Natural killer cell (primary cell): ENCODE measurements around the gene GSTM3. TPM values are rescaled to one million over a fixed set of nuclear protein-coding genes. Genes with fewer than 3 reads are reported as not detected.

Experiments
- ATAC-seq, 3 donors: fragments of 150-1000 bp in 2 of 3; fragments of 200-7000 bp in 1 of 3; cut with Tn5 transposase; 1 replicate in 1 of 3; 2 replicates in 2 of 3; pipeline ENCODE4 v1.10.0; 2021; ENCODE audit warnings: mild to moderate bottlenecking in 2 of 3, moderate library complexity in 2 of 3
- DNase-seq, 2 donors: peaks; one replicate each; pipeline versions ENCODE4 v3.0.0 to v3.0.0-alpha.2; 2013 to 2021; ENCODE audit warnings: mixed read lengths in 1 of 2
- H3K27ac ChIP-seq: one replicate; pipeline ENCODE4 v1.5.1; 2013; ENCODE audit warnings: mild to moderate bottlenecking, low read length
- H3K27me3 ChIP-seq: one replicate; pipeline ENCODE4 v1.6.1; 2013; ENCODE audit warnings: low read length; ENCODE audit not compliant: control insufficient read depth, insufficient read depth
- H3K36me3 ChIP-seq: one replicate; pipeline ENCODE4 v1.6.1; 2013; ENCODE audit warnings: low read length; ENCODE audit not compliant: control insufficient read depth, insufficient read depth
- H3K4me1 ChIP-seq: one replicate; pipeline ENCODE4 v1.6.1; 2013; ENCODE audit warnings: low read length; ENCODE audit not compliant: control insufficient read depth, insufficient read depth
- H3K4me3 ChIP-seq: one replicate; pipeline ENCODE4 v1.5.1; 2013; ENCODE audit warnings: low read length
- H3K9me3 ChIP-seq: one replicate; pipeline ENCODE4 v1.6.1; 2013; ENCODE audit warnings: low read length; ENCODE audit not compliant: control insufficient read depth, insufficient read depth
- H3K27ac Mint-ChIP-seq, 2 donors: one replicate each; pipeline ENCODE4 v1.8.0; 2022; ENCODE audit warnings: mild to moderate bottlenecking in 2 of 2, mixed read lengths in 2 of 2, moderate library complexity in 1 of 2
- H3K27me3 Mint-ChIP-seq, 2 donors: one replicate each; pipeline ENCODE4 v1.8.0; 2022; ENCODE audit warnings: low read depth in 2 of 2, mixed read lengths in 2 of 2
- H3K36me3 Mint-ChIP-seq: one replicate; pipeline ENCODE4 v1.8.0; 2022; ENCODE audit warnings: mixed read lengths
- H3K4me1 Mint-ChIP-seq, 2 donors: one replicate each; pipeline ENCODE4 v1.8.0; 2022; ENCODE audit warnings: mixed read lengths in 2 of 2
- H3K4me3 Mint-ChIP-seq: one replicate; pipeline ENCODE4 v1.8.0; 2022; ENCODE audit warnings: mild to moderate bottlenecking, moderate library complexity, mixed read lengths
- H3K9me3 Mint-ChIP-seq, 2 donors: one replicate each; pipeline ENCODE4 v1.8.0; 2022; ENCODE audit warnings: mixed read lengths in 2 of 2
- CTCF ChIP-seq: fragments of 200-600 bp; IDR thresholded peaks from one replicate; pipeline ENCODE4 v1.8.0; 2022; ENCODE audit warnings: antibody characterized with exemption
- WGBS: methylation state at CpG from one replicate; pipeline ENCODE4 v1.1.7; 2013; ENCODE audit warnings: missing lambda C conversion rate; ENCODE audit not compliant: insufficient coverage; 5-methylcytosine and 5-hydroxymethylcytosine counted together
- intact Hi-C: fragments of 100-400 bp; cut with micrococcal nuclease; formaldehyde crosslinking; loops from one replicate; pipeline ENCODE4 v1.14.2; 2022
- total RNA-seq, 4 donors: library from RNA; stranded (reverse); fragments of 120-200 nt in 1 of 4; gene quantifications; one replicate each; pipeline versions ENCODE4 v1.2.3 to v1.2.4, GENCODE V29; 2013 to 2022

GSTM3 gene
- total RNA-seq, 3 donors from 2014 or later (not counting 1 experiment from before 2014, with no cell fraction given), result 1.7 to 3.0 (median 3.0) TPM

GRCh38 chr1:109773900-109774485 lies 33.2 kb upstream of the GSTM3 start:
- no peak for ATAC-seq
- 74% methylated on average over 5 of the region's 6 CpGs for WGBS
- H3K27ac ChIP-seq, result no peak overlapping the region
- H3K4me1 Mint-ChIP-seq, result peaks cover 0 to 8% of the 10 kb centered on the region in 2 donors
- intact Hi-C loops, result loop anchor here (1.0 kb wide), 1 partner anchor 131 kb away; no protein-coding TSS in a partner anchor
- H3K36me3 Mint-ChIP-seq, result no peaks in the 10 kb centered on the region
- DNase-seq, result no peak
- no peaks in the 10 kb centered on the region for H3K9me3 Mint-ChIP-seq
- H3K36me3 ChIP-seq, result no peaks in the 10 kb centered on the region
- no peaks in the 10 kb centered on the region for H3K9me3 ChIP-seq
- H3K27ac Mint-ChIP-seq, result no peak overlapping the region
- H3K4me3 ChIP-seq, result no peak overlapping the region
- H3K4me3 Mint-ChIP-seq, result no peak overlapping the region
- peaks cover 23 to 27% of the 10 kb centered on the region in 2 donors for H3K27me3 Mint-ChIP-seq
- no peaks in the 10 kb centered on the region for H3K27me3 ChIP-seq
- no peak for TF ChIP-seq CTCF
- H3K4me1 ChIP-seq, result peaks cover 5% of the 10 kb centered on the region

GRCh38 chr1:109773203-109773899 lies 32.5 kb upstream of the GSTM3 start:
- peaks cover 5% of the 10 kb centered on the region for H3K4me1 ChIP-seq
- peak; percentile 30 for TF ChIP-seq CTCF
- H3K36me3 Mint-ChIP-seq, result no peaks in the 10 kb centered on the region
- no peak overlapping the region for H3K4me3 Mint-ChIP-seq
- no peak overlapping the region for H3K27ac Mint-ChIP-seq
- WGBS, result 49% methylated on average over 17 of the region's 17 CpGs
- H3K4me1 Mint-ChIP-seq, result peaks cover 0 to 8% of the 10 kb centered on the region in 2 donors
- peaks cover 23 to 27% of the 10 kb centered on the region in 2 donors for H3K27me3 Mint-ChIP-seq
- no peak overlapping the region for H3K27ac ChIP-seq
- DNase-seq (peak in 1 of 2 donors; percentile 85), ATAC-seq (peak; percentile 75 to 79 (median 76))
- H3K36me3 ChIP-seq, result no peaks in the 10 kb centered on the region
- H3K9me3 ChIP-seq, result no peaks in the 10 kb centered on the region
- H3K4me3 ChIP-seq, result no peak overlapping the region
- H3K27me3 ChIP-seq, result no peaks in the 10 kb centered on the region
- intact Hi-C loops, result loop anchor here (1.0 kb wide), 1 partner anchor 130 kb away; no protein-coding TSS in a partner anchor
- H3K9me3 Mint-ChIP-seq, result no peaks in the 10 kb centered on the region

GRCh38 chr1:109772658-109773202 lies 31.9 kb upstream of the GSTM3 start:
- no peak for TF ChIP-seq CTCF
- H3K27ac ChIP-seq, result no peak overlapping the region
- H3K4me1 ChIP-seq, result peaks cover 5% of the 10 kb centered on the region
- WGBS, result 95% methylated on average over 6 of the region's 6 CpGs
- intact Hi-C loops, result loop anchor here (1.0 kb wide), 1 partner anchor 129 kb away; no protein-coding TSS in a partner anchor
- DNase-seq, result no peak
- Mint-ChIP-seq H3K9me3 (no peaks in the 10 kb centered on the region), H3K4me1 (peaks cover 0 to 8% of the 10 kb centered on the region in 2 donors), H3K27ac (peak overlapping the region in 1 of 2 donors; percentile 39), H3K4me3 (no peak overlapping the region), H3K27me3 (peaks cover 20 to 27% of the 10 kb centered on the region in 2 donors), H3K36me3 (no peaks in the 10 kb centered on the region)
- no peaks in the 10 kb centered on the region for H3K9me3 ChIP-seq
- H3K36me3 ChIP-seq, result no peaks in the 10 kb centered on the region
- no peak overlapping the region for H3K4me3 ChIP-seq
- no peaks in the 10 kb centered on the region for H3K27me3 ChIP-seq
- no peak for ATAC-seq
